ENCODE measurements around the gene HIP1. TPM values are rescaled to one million over a fixed set of nuclear protein-coding genes. Genes with fewer than 3 reads are reported as not detected.

HIP1 gene
- total and polyA plus RNA-seq, 9 of the 15 experiments (the other 6 are each of a cell fraction or from before 2014, with no cell fraction given) = 2.4 to 13.7 (median 9.5) TPM

DNA sequence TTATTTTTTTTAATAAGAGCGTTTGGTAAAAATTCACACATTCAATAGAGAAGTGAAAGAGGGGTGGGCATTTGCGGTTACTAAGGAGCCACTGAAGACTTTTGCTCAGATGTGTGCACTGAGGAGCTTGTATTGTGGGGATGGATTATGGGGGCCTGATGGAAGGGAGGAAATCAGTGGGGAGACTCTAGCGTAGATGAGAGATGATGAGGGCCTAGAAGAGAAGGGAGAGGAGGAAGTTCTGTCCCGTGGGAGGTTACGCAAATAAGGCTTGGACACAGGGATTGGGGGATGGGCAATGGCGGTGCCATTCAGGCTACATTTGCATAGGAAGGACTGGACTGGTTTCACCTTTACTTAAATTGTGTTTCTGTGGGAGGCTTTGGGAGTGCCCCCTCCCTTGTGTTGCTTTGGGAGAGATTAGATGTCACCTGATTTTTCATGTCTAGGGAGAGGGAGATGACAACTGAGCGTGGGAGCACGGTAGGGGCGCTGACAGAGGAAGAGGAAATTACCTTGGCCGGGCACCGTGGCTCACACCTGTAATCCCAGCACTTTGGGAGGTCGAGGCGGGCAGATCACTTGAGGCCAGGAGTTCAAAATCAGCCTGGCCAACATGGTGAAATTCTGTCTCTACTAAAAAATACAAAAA is 2.2 kb upstream of the HIP1 start (continued):
- TF ChIP-seq POLR3G (IDR thresholded peaks at IDR 0.05; ENCODE audit: extremely low read depth, insufficient read length, insufficient replicate concordance) = no peak
- no peak for TF ChIP-seq ZNF280B (CRISPR knock-in tag; IDR thresholded peaks at IDR 0.05)
- no peak for TF ChIP-seq ZNF444 (CRISPR knock-in tag; IDR thresholded peaks at IDR 0.05)
- peak; percentile 50; the same call in 1 of the 2 replicates for TF ChIP-seq ZNF583 (CRISPR knock-in tag; IDR thresholded peaks at IDR 0.05)
- peak; percentile 80 for TF ChIP-seq CTBP1 (IDR thresholded peaks at IDR 0.05; ENCODE audit: borderline replicate concordance)
- peak; percentile 59 for TF ChIP-seq RAD51 (IDR thresholded peaks at IDR 0.05; ENCODE audit: borderline replicate concordance, low read depth)
- no peak for TF ChIP-seq ARHGAP35 (IDR thresholded peaks at IDR 0.05; ENCODE audit: partially characterized antibody)
- TF ChIP-seq E4F1 (CRISPR knock-in tag; IDR thresholded peaks at IDR 0.05; ENCODE audit: borderline replicate concordance) = no peak
- no peak for TF ChIP-seq TCF7 (IDR thresholded peaks at IDR 0.05; ENCODE audit: borderline replicate concordance)
- no peak for TF ChIP-seq SPI1 (IDR thresholded peaks at IDR 0.05; ENCODE audit: borderline replicate concordance, low read depth, low read length)
- TF ChIP-seq PHF20 (IDR thresholded peaks at IDR 0.05; ENCODE audit: partially characterized antibody) = peak; percentile 6
- no peak for TF ChIP-seq RBM39 (optimal IDR thresholded peaks at IDR 0.05; ENCODE audit: low read depth, low read length)
- no peak for TF ChIP-seq PCBP1 (IDR thresholded peaks at IDR 0.05; ENCODE audit: low read depth, low read length, poor library complexity, severe bottlenecking)
- TF ChIP-seq HOMEZ (CRISPR knock-in tag; IDR thresholded peaks at IDR 0.05) = no peak
